K562 (cell line): ENCODE measurements around the gene LRFN2. TPM values are rescaled to one million over a fixed set of nuclear protein-coding genes. Genes with fewer than 3 reads are reported as not detected.

Experiments used
- ATAC-seq: fragments of 200-7000 bp; cut with Tn5 transposase; 3 replicates; pipeline ENCODE4 v1.9.1; 2020; ENCODE audit warnings: moderate library complexity
- BruUV-seq: library from RNA; stranded (reverse); fragments of 400-500 nt; replicated peaks from 2 replicates; lab custom pipeline; 2021; lab: Mats Ljungman, UMichigan
- CTCF ChIA-PET: fragments of 300-600 bp; formaldehyde crosslinking; extraction: SDS; loops from one replicate; lab custom pipeline; 2021; ENCODE audit warnings: low intra/inter-chr PET ratio; lab: Yijun Ruan, JAX
- POLR2A ChIA-PET: fragments of 300-600, 350-650 bp; sonication (Branson Sonifier 250); formaldehyde crosslinking; extraction: SDS; loops from one replicate; lab custom pipeline; 2021; ENCODE audit warnings: antibody characterized with exemption, inconsistent platforms; lab: Yijun Ruan, JAX
- DNase-seq, 4 experiments: peaks; one replicate each; pipeline versions ENCODE4 v3.0.0 to v3.0.0-alpha.2; 2011 to 2018; ENCODE audit warnings: low spot score in 3 of 4, mixed read lengths in 3 of 4; ENCODE audit errors: extremely low read depth in 1 of 4
- FAIRE-seq: peaks from 2 replicates; lab custom pipeline; 2011; peaks lifted over from hg19 to GRCh38; lab: Jason Lieb, UNC
- H2AFZ ChIP-seq: 2 replicates; pipeline ENCODE4 v1.6.0; 2011; ENCODE audit warnings: low read depth, low read length, control low read depth, inconsistent platforms
- H3K27ac ChIP-seq: fragments of 200-600 bp; 3 replicates; pipeline ENCODE4 v1.8.0; 2011; ENCODE audit warnings: low read depth, mild to moderate bottlenecking, control low read depth, inconsistent platforms, low read length, moderate library complexity, mixed read lengths; ENCODE audit errors: extremely low read depth
- H3K27me3 ChIP-seq, 2 experiments: fragments of 300-600 bp in 1 of 2; 2 replicates in 1 of 2; 3 replicates in 1 of 2; pipeline versions ENCODE4 v1.6.0 to v1.8.0; 2011; ENCODE audit warnings: inconsistent platforms in 2 of 2, low read length in 2 of 2, mild to moderate bottlenecking in 1 of 2, mixed read lengths in 1 of 2, moderate library complexity in 1 of 2; ENCODE audit not compliant: control insufficient read depth in 2 of 2, insufficient read depth in 2 of 2
- H3K36me3 ChIP-seq: fragments of 300-600 bp; 3 replicates; pipeline ENCODE4 v1.8.0; 2011; ENCODE audit warnings: mild to moderate bottlenecking, low read length, inconsistent platforms; ENCODE audit not compliant: control insufficient read depth, insufficient read depth
- H3K4me1 ChIP-seq, 2 experiments: fragments of 200-600 bp in 1 of 2; replicated peaks in 1 of 2; 2 replicates in 1 of 2; 3 replicates in 1 of 2; pipeline versions ENCODE4 v1.5.1 to v1.8.0; 2011; ENCODE audit warnings: inconsistent platforms in 2 of 2, low read length in 2 of 2, mild to moderate bottlenecking in 1 of 2, mixed read lengths in 1 of 2, moderate library complexity in 1 of 2; ENCODE audit not compliant: control insufficient read depth in 2 of 2, insufficient read depth in 2 of 2
- H3K4me2 ChIP-seq: 2 replicates; pipeline ENCODE4 v1.6.1; 2011; ENCODE audit warnings: low read length, control low read depth, inconsistent platforms, mixed read lengths; ENCODE audit not compliant: insufficient read depth
- H3K4me3 ChIP-seq: fragments of 200-600 bp; sonication (generic), shearing (Covaris generic); 2 replicates; pipeline ENCODE4 v1.5.1; 2016; ENCODE audit warnings: control low read depth, inconsistent platforms
- H3K79me2 ChIP-seq: fragments of 200-600 bp; 3 replicates; pipeline ENCODE4 v1.8.0; 2011; ENCODE audit warnings: low read length, inconsistent platforms; ENCODE audit not compliant: control insufficient read depth, insufficient read depth
- H3K9ac ChIP-seq, 2 experiments: 2 replicates each; pipeline versions ENCODE4 v1.6.0 to v1.6.1; 2011; ENCODE audit warnings: low read depth in 2 of 2, low read length in 2 of 2, control low read depth in 1 of 2, inconsistent platforms in 1 of 2, mild to moderate bottlenecking in 1 of 2, mixed read lengths in 1 of 2; ENCODE audit not compliant: insufficient read depth in 1 of 2
- H3K9me1 ChIP-seq: one replicate; pipeline ENCODE4 v1.6.0; 2011; ENCODE audit warnings: inconsistent platforms, mild to moderate bottlenecking, low read length, moderate library complexity; ENCODE audit not compliant: control insufficient read depth, insufficient read depth
- H3K9me3 ChIP-seq: replicated peaks from 2 replicates; pipeline ENCODE4 v1.5.1; 2011; ENCODE audit warnings: low read depth, low read length, inconsistent platforms; ENCODE audit not compliant: control insufficient read depth, insufficient read depth
- H4K20me1 ChIP-seq: replicated peaks from 2 replicates; pipeline ENCODE4 v1.6.1; 2011; ENCODE audit warnings: low read length, inconsistent platforms, mixed read lengths; ENCODE audit not compliant: control insufficient read depth, insufficient read depth
- ILF3 ChIP-seq: fragments of 450-650 bp; IDR thresholded peaks from 2 replicates; pipeline ENCODE4 v1.6.1; 2018; ENCODE audit warnings: antibody characterized with exemption, mild to moderate bottlenecking, moderate library complexity, borderline replicate concordance
- IRF1 ChIP-seq: sonication (generic); formaldehyde crosslinking; IDR thresholded peaks from 2 replicates; pipeline ENCODE4 v1.8.0; 2022; ENCODE audit warnings: missing genetic modification reagents, mild to moderate bottlenecking, borderline replicate concordance
- NFE2 ChIP-seq: IDR thresholded peaks from 2 replicates; pipeline ENCODE4 v1.6.1; 2014; ENCODE audit warnings: antibody characterized with exemption, low read depth
- PTTG1 ChIP-seq: fragments of 450-650 bp; IDR thresholded peaks from 2 replicates; pipeline ENCODE4 v1.6.1; 2016; ENCODE audit warnings: low read depth, mild to moderate bottlenecking, missing genetic modification characterization, missing compliant biosample characterization
- RHOXF2B ChIP-seq: fragments of 250-450 bp; sonication (Bioruptor Pico); conservative IDR thresholded peaks from 2 replicates; pipeline ENCODE4 v1.5.1; 2021
- RNF219 ChIP-seq: fragments of 250-450 bp; sonication (Bioruptor Pico); IDR thresholded peaks from 2 replicates; pipeline ENCODE4 v1.5.0; 2022; ENCODE audit warnings: mild to moderate bottlenecking
- SMARCE1 ChIP-seq: fragments of 450-650 bp; IDR thresholded peaks from 2 replicates; pipeline ENCODE4 v1.7.1; 2016; ENCODE audit warnings: mild to moderate bottlenecking
- TOE1 ChIP-seq, 2 experiments: fragments of 450-650 bp in 1 of 2; sonication (generic) in 1 of 2; formaldehyde crosslinking in 1 of 2; IDR thresholded peaks; 2 replicates each; pipeline versions ENCODE4 v1.7.1 to v1.8.0; 2016 to 2022; ENCODE audit warnings: borderline replicate concordance in 2 of 2, mild to moderate bottlenecking in 2 of 2, antibody characterized with exemption in 1 of 2, inconsistent platforms in 1 of 2, low read depth in 1 of 2, missing genetic modification reagents in 1 of 2, moderate library complexity in 1 of 2
- TSHZ1 ChIP-seq: fragments of 250-450 bp; sonication (Bioruptor Pico); IDR thresholded peaks from 2 replicates; pipeline ENCODE4 v1.4.0; 2020; ENCODE audit warnings: mild to moderate bottlenecking, moderate library complexity
- ZNF217 ChIP-seq: sonication (generic); formaldehyde crosslinking; IDR thresholded peaks from 2 replicates; pipeline ENCODE4 v1.8.0; 2022; ENCODE audit warnings: mild to moderate bottlenecking, missing genetic modification reagents
- ZNF232 ChIP-seq: sonication (generic); formaldehyde crosslinking; IDR thresholded peaks from 2 replicates; pipeline ENCODE4 v1.8.0; 2022; ENCODE audit warnings: mild to moderate bottlenecking, missing genetic modification reagents
- ZNF408 ChIP-seq: fragments of 250-450 bp; sonication (Bioruptor Pico); IDR thresholded peaks from 2 replicates; pipeline ENCODE4 v1.4.0; 2020; ENCODE audit warnings: low read depth, mild to moderate bottlenecking, moderate library complexity
- WGBS: fragments of 100-300 bp; shearing (Covaris generic); methylation state at CpG from one replicate; pipeline ENCODE4 v1.1.6; 2016; ENCODE audit warnings: low coverage, mixed read lengths; ENCODE audit not compliant: insufficient coverage; ENCODE audit errors: missing lambda C conversion rate; 5-methylcytosine and 5-hydroxymethylcytosine counted together
- in situ Hi-C: fragments of 300-500 bp; cut with MboI; formaldehyde crosslinking; loops from 4 replicates; pipeline ENCODE4 v1.15.0; 2018; ENCODE audit warnings: inconsistent platforms, mixed read lengths
- intact Hi-C: fragments of 100-400 bp; cut with micrococcal nuclease; formaldehyde crosslinking; loops from 2 replicates; pipeline ENCODE4 v1.14.2; 2022
- polyA plus RNA-seq, 8 experiments: library from polyadenylated mRNA; depleted of rRNA in 4 of 8; stranded (reverse) in 5 of 8; unstranded in 3 of 8; fragments of >200 nt; fragmentation: Nextera tagmentation in 2 of 8; fragmentation: Illumina TruSeq in 1 of 8; extraction: Ambion mirVana in 2 of 8; extraction: Trizol in 1 of 8; gene quantifications; 2 replicates each; pipeline versions ENCODE4 v1.2.1 to v1.2.3, GENCODE V29; 2011 to 2014; ENCODE audit warnings: inconsistent platforms in 1 of 8, missing spikeins in 1 of 8
- total RNA-seq, 7 experiments: library from RNA; depleted of rRNA in 6 of 7; stranded (reverse); fragments of >200 nt in 6 of 7; fragmentation: Illumina TruSeq in 2 of 7; extraction: Trizol in 2 of 7; gene quantifications; 2 replicates each; pipeline versions ENCODE4 v1.2.1 to v1.2.3, GENCODE V29; 2011 to 2021; ENCODE audit warnings: low replicate concordance in 1 of 7
- TF ChIP-seq, protein P1 (sequence below): IDR thresholded peaks from 2 replicates; pipeline ENCODE4 v1.6.1; 2014; ENCODE audit warnings: antibody characterized with exemption

LRFN2 gene
- total and polyA plus RNA-seq, 9 of the 15 experiments (the other 6 are each of a cell fraction or from before 2014, with no cell fraction given), result not detected

GRCh38 chr6:40626886-40627285 lies 39.7 kb upstream of the LRFN2 start:
- H3K4me2 ChIP-seq, result no peak overlapping the region
- no peak overlapping the region for H3K4me3 ChIP-seq
- H3K4me1 ChIP-seq, result no peaks in the 10 kb centered on the region
- POLR2A ChIA-PET, result interaction anchor here (0.7 kb wide), 1 partner anchor 8 kb away, joined by 3 read pairs; no protein-coding TSS in a partner anchor
- no peak for DNase-seq
- 4% methylated on average over 4 of the region's 4 CpGs for WGBS
- no peak overlapping the region for H2AFZ ChIP-seq
- H4K20me1 ChIP-seq, result no peaks in the 10 kb centered on the region; the same call in 1 of the 2 replicates
- H3K9me3 ChIP-seq, result no peaks in the 10 kb centered on the region
- intact Hi-C loops (no loop called here), in situ Hi-C loops (no loop called here)
- H3K79me2 ChIP-seq, result no peaks in the 10 kb centered on the region
- BruUV-seq, result no TSS peak
- no peaks in the 10 kb centered on the region for H3K9me1 ChIP-seq
- H3K27ac ChIP-seq, result no peak overlapping the region
- no peak for FAIRE-seq
- no peaks in the 10 kb centered on the region for H3K36me3 ChIP-seq
- CTCF ChIA-PET, result no interaction called here
- H3K27me3 ChIP-seq, result peaks cover 0 to 11% of the 10 kb centered on the region in 2 experiments; a peak in 3 of 5 replicates
- H3K9ac ChIP-seq, result no peak overlapping the region
- ATAC-seq, result no peak
- TF ChIP-seq, protein P1, sequence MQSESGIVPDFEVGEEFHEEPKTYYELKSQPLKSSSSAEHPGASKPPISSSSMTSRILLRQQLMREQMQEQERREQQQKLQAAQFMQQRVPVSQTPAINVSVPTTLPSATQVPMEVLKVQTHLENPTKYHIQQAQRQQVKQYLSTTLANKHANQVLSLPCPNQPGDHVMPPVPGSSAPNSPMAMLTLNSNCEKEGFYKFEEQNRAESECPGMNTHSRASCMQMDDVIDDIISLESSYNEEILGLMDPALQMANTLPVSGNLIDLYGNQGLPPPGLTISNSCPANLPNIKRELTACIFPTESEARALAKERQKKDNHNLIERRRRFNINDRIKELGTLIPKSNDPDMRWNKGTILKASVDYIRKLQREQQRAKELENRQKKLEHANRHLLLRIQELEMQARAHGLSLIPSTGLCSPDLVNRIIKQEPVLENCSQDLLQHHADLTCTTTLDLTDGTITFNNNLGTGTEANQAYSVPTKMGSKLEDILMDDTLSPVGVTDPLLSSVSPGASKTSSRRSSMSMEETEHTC, result no peak
- TF ChIP-seq ZNF408 (no peak), TOE1 (IDR thresholded peaks at IDR 0.05; ENCODE audit: borderline replicate concordance) (no peak), TOE1 (CRISPR knock-in tag; IDR thresholded peaks at IDR 0.05; ENCODE audit: borderline replicate concordance, low read depth) (no peak), RNF219 (CRISPR knock-in tag) (no peak), PTTG1 (tag) (no peak), ZNF232 (CRISPR knock-in tag) (no peak), IRF1 (CRISPR knock-in tag) (no peak), ZNF217 (CRISPR knock-in tag) (no peak), ILF3 (no peak), RHOXF2B (CRISPR knock-in tag) (no peak), TSHZ1 (no peak), NFE2 (no peak), SMARCE1 (no peak)
